ENCODE measurements around the gene CHMP1A.
"Not testable (repeated sequence)": the region's sequence is repeated elsewhere in the genome, so short reads cannot be mapped to it uniquely, and the experiment has no call there.

CHMP1A gene

DNA sequence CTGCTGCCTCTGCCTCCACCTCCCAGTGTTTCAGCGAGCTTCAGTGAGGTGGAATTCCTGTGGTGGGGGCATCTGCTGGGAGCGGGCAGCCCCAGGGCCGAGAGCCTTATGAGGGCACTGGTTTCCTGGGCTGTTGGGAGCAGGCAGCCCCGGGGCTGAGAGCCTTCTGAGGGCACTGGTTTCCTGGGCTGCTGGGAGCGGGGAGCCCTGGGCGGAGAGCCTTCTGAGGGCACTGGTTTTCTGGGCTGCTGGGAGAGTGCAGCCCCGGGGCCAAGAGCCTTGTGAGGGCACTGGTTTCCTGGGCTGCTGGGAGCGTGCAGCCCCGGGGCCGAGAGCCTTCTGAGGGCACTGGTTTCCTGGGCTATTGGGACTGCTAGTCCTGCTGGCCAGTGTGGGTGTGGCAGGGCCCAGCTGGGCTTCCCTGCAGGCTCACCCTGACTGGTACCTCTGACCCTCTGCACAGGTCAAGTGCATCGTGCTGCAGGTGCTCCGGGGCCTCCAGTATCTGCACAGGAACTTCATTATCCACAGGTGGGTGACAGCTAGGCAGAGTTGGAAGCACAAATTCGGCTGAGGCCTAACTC lies 34.6 kb upstream of the CHMP1A start:
- no peak for DNase-seq (ENCODE audit: low spot score)

- DNase-seq (ENCODE audit: low spot score) = no peak
Measured at GRCh38 chr16:89691231-89691985, 33.9 kb upstream of the CHMP1A start.

GRCh38 chr16:89690392-89690901 lies 32.9 kb upstream of the CHMP1A start:
- DNase-seq (ENCODE audit: low spot score) = no peak

- DNase-seq (ENCODE audit: low spot score) = not testable (repeated sequence)
Measured at GRCh38 chr16:89689621-89690020, 32.1 kb upstream of the CHMP1A start.

- DNase-seq (ENCODE audit: low spot score) = no peak
Measured at GRCh38 chr16:89689142-89689541, 31.6 kb upstream of the CHMP1A start.

GRCh38 chr16:89688395-89688794 lies 30.9 kb upstream of the CHMP1A start:
- DNase-seq (ENCODE audit: low spot score) = no peak

- peak; percentile 54 for DNase-seq (ENCODE audit: low spot score)
Measured at GRCh38 chr16:89687092-89687940, 29.8 kb upstream of the CHMP1A start.

DNA sequence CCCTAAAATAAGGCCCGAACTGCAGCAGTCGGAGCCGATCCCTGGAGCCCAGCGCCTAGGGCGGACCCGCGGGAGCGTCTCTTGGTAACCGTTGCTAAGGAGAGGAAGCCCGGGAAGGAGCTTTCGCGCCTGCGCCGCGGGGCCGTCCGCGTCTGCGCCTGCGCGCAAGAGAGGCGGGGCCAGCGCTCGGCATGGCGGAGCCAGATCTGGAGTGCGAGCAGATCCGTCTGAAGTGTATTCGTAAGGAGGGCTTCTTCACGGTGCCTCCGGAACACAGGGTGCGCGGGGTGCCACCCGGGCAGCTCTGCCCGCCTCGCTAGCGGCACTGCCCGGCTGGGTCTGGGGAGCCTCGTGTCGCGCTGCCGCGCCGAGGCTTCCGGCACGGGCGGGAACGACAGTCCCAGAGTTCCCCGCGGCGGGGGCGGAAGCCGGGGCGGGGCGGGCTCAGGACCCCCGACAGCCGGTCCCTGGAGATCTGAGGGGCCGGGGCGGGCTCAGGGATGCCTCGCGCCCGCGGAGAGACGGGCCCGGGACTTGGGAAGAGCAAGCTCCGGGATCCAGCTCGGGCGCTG lies 29.1 kb upstream of the CHMP1A start, which contains the start of gene CDK10:
Gene CDK10 (plus strand): TSS at position 170 of the 572 bp plus-strand sequence. CDS start 22 bp downstream, at position 192.
- DNase-seq (ENCODE audit: low spot score) = peak; percentile 99

- no peak for DNase-seq (ENCODE audit: low spot score)
Measured at GRCh38 chr16:89685916-89686315, 28.4 kb upstream of the CHMP1A start.

DNA sequence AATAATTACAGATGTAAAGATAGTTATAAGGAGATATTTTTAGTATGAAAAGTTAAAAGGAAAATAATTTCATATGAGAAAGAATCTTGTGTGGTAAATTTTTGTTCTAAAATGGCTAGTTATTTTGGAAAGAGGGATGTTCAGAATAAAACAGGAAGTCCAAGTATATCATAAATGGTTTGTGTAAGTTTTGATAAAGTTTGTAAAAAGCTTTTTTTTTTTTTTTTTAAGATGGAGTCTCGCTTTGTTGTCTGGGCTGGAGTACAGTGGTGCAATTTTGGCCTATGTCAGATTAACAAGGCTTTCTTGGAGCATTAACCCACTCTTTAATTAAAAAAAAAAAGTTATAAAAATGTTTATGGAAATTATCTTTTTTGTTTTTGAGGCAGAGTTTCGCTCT lies 20.8 kb upstream of the CHMP1A start:
- DNase-seq (ENCODE audit: low spot score) = no peak

- no peak for DNase-seq (ENCODE audit: low spot score)
Measured at GRCh38 chr16:89672177-89672941, 14.9 kb upstream of the CHMP1A start.

- DNase-seq (ENCODE audit: low spot score) = not testable (repeated sequence)
Measured at GRCh38 chr16:89671565-89671964, 14.1 kb upstream of the CHMP1A start.

DNA sequence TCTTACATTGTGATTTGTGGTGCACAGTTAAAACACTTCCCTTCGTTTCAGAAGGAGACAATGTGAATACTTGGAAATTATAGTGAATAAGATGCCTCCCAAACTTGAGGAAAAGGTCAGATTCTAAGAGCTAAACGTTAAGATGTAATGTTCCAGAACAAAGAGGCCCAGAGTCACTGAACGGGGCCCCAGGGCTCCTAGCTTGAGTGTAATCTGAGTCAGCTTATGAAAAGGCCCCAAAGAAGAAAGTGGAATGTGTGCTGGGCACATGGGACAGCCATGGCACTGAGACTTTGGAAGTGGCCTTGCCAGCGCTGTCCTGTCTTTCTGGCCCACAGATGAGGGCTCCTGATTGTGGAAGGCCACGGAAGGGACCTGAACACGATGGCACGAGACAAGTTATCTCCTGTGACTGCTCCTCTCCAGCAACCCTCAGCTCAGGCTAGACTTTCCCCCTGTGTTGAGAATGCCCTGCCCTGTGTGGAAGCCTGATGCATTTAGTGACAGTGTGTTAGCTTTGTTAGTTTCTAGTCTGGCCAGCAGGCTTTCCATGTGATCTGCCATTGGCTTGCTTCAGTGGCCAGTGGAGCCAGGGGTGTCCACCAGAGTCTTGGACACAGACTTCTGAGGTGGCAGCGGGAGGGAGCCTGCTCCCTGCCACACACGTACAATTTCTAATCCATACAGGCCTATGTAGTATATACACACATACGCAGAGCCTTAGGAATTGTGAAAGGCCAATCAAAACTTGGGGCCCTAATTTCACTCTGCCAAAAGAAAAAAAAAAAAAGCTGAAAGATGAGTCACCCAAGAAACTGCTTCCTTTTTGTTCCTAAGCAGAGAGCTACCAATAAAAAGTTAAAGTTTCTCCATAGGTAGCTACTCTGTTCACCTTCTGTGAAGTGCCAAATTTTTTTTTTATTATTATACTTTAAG lies 13.3 kb upstream of the CHMP1A start:
- peak; percentile 60 for DNase-seq (ENCODE audit: low spot score)

DNA sequence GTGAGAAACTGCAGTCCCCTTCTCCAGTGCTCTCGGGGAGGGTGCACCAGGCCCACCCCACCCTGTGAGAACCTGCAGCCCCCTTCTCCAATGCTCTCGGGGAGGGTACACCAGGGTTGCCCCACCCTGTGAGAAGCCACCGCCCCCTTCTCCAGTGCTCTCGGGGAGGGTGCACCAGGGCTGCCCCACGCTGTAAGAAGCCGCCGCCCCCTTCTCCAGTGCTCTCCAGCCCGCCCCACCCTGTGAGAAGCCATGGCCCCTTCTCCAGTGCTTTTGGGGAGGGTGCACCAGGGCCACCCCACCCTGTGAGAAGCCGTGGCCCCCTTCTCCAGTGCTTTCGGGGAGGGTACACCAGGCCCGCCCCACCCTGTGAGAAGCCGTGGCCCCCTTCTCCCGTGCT lies 12.2 kb upstream of the CHMP1A start:
- no peak for DNase-seq (ENCODE audit: low spot score)

GRCh38 chr16:89668790-89669158 lies 11.3 kb upstream of the CHMP1A start:
- DNase-seq (ENCODE audit: low spot score) = no peak

DNA sequence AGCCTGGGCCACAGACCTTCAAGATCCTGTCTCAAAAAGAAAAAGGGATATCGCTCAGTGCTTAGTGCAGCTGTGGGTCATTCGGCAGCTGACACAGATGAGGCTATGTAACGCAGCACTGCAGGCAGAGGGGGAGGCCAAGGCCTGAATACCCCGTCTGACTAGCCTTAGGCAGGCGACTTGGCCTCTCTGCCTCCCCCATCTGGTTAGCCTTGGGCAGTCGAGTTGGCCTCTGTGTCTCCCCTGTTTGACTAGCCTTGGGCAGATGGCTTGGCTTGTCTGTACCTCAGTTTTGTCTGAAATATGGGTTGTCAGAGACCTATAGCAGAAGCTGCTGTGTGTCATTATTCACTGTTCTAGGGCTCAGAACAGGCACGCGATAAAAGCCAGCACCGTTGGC lies 10.1 kb upstream of the CHMP1A start:
- no peak for DNase-seq (ENCODE audit: low spot score)

DNA sequence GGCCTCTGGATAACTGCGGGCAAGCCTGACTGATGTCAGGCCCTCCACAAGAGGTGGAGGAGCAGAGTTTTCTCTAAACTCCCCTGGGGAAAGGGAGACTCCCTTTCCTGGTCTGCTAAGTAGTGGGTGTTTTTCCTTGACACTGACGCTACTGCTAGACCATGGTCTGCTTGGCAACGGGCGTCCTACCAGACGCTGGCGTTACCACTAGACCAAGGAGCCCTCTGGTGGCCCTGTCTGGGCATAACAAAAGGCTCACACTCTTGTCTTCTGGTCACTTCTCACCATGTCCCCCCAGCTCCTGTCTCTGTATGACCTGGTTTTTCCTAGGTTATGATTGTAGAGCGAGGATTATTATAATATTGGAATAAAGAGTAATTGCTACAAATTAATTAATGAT lies 9.5 kb upstream of the CHMP1A start:
- not testable (repeated sequence) for DNase-seq (ENCODE audit: low spot score)

GRCh38 chr16:89664238-89664637 lies 6.7 kb upstream of the CHMP1A start:
- DNase-seq (ENCODE audit: low spot score) = not testable (repeated sequence)

GRCh38 chr16:89661215-89661614 lies 3.7 kb upstream of the CHMP1A start:
- no peak for DNase-seq (ENCODE audit: low spot score)

GRCh38 chr16:89660146-89660545 lies 2.6 kb upstream of the CHMP1A start:
- DNase-seq (ENCODE audit: low spot score) = no peak

Data from AG08396 (cell line).